IPS DF 4.7 (cell line): Measurements from ENCODE around the gene RARB.

Source experiments
- DNase-seq: peaks from one replicate; pipeline ENCODE4 v3.0.0-alpha.2; 2013; ENCODE audit warnings: low spot score; ENCODE audit errors: extremely low read depth

The RARB gene

DNA sequence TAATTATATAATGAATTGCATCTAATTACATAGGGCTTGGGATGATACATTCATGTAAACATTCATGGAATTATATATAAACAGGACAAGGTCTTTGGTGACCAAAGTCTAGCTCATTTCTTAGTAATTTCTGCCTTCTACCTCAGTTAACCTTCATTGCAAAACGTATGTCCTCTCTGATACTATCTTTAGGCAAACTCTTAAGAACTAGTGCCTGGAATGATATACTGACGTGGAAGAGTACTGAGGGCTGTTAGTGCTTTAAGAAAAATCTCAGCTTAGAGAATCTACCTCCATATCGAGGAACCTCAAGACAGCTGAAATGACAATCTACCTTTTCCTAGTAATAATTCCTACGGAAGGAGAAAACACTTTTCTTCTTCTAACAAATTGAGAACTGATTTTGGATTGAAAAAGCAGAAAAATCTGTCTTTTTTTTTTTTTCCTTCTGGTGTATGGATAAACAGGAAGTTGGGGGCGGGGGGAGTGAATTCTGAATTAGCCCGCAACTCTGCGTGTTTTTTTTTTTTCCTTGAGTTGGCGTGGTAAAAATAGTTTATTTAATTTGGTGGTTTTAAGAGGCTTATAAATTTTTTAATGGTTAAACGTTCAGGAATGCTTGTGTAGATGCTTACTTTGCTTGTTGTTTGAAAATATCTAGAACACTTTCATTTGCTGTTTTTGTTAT, 43.2 kb downstream of the RARB start:
- DNase-seq: no peak

DNA sequence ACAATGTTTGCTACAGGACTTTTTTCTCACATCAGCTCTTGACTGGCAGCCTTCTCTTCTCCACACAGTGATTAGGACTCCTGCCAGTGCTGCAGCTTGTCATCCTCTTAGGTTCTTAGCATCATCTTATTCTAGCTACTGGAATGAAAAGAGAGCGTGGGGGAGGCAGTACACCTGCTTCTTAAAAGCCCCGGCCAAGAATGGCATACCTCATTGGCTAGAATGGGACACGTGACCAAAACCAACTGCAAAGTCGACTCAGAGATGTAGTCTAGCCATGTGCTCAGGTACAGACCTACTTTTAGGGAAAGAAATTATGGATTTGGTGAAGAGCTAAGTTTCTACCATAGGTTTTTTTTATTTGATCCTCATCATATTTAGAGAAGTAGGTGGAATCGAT, 44.1 kb downstream of the RARB start:
- DNase-seq: no peak

DNA sequence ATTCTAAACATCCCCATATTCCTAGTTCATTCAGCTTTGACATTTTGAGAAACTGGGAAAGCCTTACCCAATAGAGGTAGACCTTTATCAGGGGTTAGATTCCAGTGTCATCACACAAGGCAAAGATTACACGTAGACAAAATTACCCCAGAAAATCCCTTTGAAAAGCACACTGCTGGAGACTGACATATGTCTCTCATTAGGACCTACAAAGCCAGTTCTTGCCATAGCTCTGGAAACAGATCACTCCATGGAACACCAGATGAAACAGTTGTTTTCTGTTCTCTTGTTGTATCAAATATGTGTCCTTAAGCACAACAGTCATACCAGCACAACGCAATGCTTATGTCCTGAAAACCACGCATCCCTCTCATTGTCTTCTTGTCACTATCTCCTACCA, 44.7 kb downstream of the RARB start:
- DNase-seq: no peak

DNA sequence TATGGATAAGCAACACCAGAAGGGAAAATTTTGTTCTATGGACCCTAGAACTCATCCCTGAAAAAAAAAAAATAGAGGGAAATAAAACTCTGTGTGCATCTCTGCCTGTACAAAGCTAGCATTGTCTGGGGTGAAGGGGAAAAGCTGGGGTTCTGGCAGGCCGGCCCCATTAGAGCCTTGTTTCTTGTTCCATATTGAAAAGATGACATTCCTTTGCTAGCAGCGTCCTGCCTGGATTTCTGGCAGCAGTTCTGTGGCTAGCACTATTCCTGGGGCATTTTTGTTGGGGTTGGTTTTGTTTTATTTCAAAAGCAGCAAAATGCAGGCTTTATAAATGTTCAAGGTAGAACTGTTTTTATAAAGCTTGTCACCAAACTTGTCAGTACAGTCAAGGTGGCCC, 45.2 kb downstream of the RARB start:
- no peak for DNase-seq

DNA sequence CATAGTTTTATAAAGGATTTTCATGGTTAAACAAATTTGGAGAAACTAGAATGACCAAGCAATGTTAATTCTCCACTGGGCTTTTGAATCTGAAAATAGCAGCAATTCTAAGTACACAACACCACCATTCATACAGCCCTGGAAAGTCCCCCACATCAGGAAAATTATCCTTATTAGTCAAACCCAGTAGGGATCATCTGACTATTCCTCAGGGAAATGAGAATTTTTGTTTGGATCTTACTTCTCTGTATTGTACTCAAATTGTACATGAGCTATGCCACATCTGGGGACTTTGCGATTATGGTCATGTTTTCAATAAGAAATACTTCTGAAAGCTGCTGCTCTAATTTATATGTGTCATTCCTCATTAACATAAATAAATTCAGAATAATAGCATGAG, 46.0 kb downstream of the RARB start:
- DNase-seq: no peak

DNA sequence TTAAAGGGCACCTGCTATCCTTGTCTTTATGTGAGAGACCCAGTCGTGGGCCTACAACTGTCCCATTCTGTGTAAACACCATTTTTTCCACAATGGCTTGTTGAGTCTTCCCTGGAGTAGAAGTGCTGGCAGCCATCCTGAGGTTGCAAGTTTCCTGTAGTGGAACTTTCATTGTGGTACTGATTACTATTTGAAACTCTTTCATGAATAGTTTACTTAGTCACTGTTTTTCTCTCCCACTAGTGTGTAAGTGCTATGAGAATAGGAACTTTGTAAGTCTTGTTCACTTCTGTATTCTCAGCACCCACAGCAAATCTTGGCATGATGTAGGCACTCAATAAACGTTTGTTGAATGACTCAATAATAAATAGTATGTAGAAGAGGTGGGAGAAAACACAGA, 48.6 kb downstream of the RARB start:
- no peak for DNase-seq

DNA sequence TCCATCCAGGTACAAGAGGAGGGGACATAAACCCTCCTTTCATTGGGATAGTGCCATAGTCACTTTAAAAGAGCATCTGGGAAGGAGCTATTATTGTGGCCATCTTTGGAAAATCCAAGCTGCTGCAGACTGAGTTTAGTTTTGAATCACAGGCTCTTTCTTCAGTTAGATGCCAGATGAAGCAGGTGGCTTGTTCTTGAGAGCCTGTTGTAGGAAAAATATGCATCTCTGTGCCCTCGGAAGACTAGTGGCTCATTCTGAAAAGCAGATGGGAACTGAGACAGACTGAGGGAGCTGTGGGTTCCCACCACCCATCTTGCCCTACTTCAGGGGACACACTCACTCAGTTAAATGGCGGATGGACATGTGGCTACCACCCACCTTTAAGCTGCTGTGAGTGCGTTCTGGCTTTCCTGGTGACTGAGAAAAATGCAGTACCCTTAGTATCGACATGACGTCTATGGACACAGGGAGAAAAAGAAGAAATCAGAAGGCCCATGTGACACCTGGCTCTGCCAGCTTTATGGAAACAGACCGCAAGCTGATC, 50.2 kb downstream of the RARB start:
- no peak for DNase-seq

DNA sequence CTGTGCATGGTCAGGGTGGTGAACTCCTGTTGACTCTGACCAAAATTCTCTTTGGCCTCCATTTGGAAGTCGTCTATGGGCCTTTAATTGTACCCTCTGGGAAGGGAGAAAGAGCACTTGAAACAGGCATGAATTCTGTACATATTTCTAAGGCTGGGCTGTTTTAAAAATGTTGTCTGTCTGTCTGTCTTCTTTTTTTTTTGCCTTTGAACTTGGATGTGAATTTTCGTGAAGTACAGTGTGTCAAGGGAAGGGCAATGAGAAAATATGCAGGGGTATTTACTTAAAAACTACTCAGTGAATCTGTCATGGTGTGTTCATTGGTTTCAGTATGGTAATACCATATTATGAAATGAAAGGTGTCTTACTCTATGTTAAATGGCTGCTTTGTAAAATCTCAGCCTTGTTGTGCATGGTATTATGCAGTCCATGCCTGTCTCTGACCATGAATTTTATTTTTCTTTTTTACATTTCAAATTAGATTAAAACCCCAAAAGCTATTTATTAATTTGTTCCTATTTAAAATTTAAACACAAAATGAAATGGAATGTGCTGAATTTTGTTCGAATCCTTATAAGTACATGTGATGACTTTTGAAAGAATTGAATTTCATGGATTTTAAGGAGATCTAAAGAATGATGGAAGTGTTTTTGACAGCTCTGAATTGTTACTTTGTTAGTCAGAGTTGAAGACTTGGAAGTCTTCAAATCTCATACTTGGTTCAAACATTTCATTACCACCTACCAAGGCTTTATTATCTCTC, 51.1 kb downstream of the RARB start:
- no peak for DNase-seq

DNA sequence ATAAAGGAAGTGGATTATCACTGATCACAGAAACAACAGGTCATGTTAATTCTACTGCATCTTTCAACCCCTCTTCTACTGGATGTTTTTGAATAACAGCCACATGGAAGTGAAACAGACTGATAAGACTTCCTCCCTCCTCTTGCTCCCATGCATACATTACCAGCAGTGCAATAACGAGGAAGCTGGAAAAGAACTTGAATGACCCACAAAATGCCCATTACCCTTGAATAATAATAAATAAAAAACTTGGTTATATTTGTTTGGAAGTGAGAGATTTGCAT, 51.6 kb downstream of the RARB start:
- DNase-seq: no peak

DNA sequence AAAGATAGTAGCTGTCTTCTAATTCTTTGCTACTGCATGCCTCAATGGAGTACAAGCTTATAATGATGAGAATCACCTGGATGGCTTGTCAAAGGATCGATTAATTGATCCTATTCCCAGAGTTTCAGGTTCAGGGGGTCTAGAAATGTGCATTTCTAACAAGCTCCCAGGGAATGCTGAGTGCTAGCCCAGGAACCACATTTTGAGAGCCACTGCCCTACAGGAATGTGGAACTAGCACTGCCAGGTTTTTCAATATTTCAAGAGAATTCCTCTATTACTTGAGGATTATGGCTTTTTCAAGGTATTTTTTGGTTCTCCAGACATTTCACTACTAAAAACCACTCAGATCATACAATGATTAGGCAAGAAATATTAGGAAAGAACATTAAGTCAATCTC, 52.7 kb downstream of the RARB start:
- DNase-seq: no peak

DNA sequence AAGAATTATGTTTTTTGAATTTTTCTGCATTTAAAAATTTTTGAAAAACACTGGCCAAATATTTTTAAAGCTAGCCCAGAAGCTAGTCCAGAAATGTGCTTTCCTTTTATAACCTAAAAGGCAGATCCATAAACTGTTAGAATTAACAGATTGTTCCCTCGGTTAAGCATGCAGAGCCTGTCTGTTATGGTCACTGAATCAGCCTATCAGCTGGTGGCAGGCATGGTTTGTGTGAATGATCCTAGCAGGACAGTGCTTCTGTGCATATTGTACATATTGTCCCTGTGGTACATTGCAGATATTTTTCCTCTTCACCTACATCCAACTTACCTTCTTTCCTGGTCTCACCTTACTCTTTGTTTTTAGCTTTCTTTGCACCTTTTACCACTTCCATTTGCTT, 53.3 kb downstream of the RARB start:
- DNase-seq: no peak

DNA sequence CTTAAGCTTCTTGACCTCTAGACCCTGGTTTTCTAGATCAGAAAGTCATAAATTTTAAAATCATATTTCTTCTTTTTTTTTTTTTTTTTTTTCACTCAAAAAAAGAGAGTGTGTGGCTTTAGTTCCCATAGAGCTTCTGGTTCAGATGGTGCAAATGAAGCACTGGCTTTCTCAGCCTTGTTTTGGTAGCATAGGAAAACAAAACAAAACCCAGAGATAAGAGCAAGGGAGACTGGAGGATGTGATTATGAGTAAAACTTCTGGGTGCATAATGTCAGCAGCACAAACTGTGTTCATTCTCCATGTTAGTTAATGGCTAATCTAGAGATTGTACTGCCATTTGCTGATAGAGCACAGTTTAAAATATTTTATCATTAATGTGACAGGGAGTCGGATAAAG, 55.4 kb downstream of the RARB start:
- no peak for DNase-seq

DNA sequence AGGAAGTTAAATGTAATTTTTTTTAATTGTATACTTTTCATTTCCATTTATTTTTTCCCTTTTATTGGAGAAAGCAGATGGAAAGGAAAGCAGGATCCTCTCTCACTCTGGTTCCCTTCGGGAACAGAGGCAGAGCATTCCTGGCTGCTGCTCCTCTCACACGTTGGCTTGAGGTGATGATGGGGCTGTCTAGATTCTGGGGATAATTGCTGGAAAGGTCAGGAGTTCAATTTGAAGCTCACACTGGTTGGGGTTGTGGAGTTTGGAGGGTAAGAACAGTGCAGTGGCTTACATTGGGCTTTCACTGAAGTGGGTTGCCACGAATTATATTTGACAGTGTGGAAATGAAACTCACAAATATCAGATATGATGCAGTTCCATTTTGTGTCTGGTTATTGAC, 57.6 kb downstream of the RARB start:
- no peak for DNase-seq

DNA sequence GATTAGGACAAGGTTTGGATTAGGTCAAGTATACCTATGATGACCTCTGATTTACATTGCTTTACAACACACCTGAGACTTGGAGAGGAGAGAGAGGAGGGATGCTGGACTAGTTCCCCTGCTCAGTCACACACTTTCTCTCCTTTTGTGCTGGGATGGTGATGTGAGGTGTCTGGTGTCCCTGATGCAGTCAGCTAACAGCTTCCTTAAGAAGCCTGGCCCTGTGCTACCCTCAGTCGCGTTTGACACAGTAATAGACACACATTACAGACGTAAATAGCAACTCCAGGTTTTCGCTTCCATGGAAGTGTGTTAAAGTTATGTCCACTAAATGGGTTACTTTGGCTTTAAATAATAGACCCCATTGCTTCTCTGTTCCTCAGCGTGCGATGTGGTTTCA, 58.9 kb downstream of the RARB start:
- DNase-seq: no peak

DNA sequence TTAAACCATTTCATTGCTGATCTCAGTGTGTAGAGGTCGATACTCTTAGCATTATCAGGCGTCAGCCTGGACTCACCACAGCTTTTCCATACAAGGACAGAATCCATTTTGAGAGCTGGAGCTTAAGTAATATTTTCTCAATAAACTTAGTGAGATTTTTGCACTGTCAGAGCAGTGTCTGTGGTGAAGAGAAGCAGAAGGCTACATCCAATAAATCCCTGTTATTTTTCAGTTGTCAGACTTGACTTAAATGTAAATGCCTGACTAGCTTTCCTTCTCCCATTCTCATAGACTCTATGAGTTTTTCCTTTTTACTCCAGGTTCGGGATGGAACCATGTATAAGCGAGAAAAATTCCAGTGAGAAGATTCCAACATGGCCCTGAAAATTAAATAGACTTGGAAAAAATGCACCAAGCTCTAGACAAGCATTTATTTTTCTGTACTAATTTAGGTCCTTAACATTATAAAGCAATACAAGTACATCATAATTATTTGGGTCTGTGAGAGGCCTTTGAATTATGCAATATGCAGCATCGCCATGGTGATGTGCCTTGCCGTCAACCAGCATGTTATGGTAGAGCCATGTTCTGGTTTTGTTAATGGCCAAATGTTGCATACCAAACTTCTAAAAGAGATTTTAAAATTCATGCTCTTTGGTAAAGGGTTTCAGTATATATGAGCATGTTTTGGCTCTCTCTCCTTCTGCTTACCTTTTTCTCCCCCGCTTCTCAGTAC, 62.0 kb downstream of the RARB start:
- DNase-seq: no peak

DNA sequence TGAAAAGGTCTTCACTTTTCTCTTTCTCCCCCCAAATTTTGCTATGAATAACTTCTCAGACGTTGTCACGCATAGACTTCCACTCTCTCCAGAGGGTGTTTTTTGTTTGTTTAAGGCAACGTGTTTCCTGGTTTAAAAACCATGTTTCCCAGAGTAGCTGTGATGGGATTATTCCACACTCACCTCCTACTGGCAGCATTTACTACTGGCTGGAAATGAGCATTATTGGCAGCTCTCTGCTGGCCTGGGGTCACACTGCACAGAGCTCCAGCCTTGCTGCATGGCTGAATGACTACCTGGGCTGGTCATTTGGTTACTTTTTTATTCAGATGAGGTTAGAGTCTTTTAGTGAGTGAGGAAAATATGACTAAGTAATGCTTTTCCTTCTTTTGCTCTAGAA, 65.2 kb downstream of the RARB start:
- no peak for DNase-seq

DNA sequence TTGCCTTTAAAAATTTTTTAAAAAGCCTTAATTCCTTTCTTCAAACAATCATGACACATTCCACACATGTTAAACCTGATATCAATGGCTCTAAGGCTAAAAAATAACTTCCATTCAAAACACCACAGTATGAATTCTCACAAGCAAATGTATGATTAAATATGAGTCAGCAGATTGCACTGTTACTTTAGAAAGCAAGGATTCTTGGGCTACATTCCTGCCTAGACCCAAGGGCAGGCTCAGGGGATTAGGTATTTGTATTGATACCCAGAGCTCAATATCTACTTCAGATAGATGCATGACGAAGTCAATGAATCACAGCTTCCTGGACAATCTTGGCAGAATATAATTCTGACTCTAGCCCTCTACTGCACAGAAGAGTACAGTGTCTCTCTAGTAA, 65.7 kb downstream of the RARB start:
- no peak for DNase-seq

DNA sequence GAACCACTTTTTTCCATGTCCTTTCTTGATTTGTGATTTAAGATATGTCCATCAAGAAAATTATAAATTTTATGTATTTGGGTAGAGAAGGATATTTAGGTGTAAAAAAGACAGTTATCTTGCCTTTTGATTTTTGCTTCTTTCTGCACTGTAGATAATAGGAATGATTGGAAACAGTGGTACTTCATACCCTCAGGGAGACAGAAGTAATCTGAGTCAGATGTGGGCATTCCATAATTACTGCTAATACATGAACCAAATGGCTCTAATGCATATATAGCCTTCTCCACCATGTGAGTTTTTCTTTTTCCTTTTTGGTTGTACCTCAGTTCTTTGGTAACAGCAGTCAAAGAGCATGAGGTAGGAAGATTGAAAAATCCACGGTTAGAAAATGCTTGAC, 67.2 kb downstream of the RARB start:
- no peak for DNase-seq

DNA sequence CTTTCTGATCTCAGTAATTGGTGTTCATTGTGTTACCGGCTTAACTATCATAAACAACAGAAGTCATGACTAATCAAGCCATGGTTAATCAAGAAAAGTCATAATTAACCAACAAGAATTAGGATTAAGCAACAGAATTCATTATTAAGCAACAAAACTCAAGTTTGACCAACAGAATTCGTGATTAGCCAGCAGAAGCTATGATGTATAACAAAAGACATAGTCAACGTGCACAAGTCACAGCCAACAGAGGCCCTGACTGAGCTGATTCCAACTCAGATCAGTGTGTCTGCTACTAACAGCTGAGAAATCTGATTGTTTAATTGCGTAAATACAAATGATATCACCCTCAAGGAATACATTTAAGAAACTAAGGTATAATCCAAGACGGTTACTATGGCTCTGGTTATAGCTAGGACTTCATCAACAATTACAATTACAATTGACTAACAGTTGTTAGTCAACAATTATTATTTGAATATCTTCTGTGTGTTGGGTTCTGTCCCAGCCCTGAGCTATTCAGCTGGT, 67.7 kb downstream of the RARB start:
- DNase-seq: no peak

DNA sequence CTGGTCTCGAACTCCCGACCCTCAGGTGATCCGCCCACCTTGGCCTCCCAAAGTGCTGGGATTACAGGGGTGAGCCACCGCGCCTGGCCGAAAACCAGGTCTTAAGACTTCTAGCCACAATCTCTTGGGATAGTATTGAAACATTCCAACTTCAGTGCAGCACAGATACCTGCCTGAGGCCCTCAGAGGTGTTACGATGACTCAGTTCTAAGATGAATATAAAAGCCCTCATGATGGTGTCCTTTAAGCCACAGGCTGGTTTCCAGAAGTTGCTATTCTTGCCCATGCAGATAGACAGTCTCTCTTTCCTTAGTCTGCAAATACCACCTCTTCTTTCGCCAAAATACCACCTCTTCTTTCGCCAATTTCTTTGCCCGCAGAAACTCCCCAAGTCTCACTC, 69.0 kb downstream of the RARB start:
- DNase-seq: no peak

DNA sequence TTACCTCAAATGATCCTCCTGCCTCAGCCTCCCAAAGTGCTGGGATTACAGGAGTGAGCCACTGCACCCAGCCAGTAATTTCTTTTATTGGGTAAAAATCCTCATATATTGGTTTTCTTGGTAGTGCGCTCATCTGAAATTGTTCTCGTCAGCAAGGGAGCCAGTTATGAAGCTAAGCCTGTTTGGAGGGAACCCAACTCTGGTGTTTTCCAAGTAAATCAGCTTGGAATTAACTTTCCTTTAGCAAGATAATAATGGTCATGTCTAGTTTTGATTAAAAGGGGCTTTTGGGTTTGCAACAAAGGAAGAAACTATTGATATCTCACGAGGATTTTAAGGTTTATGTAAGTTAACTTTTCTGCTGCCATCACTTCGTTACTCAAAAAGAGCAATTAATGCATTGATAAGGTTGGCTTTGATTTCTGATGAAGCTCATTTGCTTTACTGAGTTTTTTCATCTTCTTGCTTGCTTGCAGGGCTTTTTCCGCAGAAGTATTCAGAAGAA, 72.7 kb downstream of the RARB start:
- no peak for DNase-seq

DNA sequence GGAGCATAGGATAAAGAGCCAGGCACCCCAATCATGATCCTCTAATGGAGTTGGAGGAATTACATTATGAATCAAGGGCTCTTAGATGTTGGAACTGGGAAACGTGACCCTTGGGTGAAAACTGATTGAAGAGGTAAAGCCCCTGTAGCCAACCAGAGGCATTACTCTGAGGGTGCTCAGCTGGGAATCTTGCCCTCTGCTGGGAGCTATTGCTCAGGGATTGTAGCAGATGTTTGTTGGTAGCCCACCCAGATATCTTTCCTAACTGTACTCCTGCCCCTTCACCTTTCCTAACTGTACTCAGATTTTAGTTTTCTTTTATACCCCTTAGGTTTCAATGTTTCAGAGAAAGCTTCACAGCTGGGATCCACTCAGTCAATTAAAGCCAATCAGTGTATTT, 74.2 kb downstream of the RARB start:
- DNase-seq: no peak
